Measurements from ENCODE around the gene SAMD4A.

DNA sequence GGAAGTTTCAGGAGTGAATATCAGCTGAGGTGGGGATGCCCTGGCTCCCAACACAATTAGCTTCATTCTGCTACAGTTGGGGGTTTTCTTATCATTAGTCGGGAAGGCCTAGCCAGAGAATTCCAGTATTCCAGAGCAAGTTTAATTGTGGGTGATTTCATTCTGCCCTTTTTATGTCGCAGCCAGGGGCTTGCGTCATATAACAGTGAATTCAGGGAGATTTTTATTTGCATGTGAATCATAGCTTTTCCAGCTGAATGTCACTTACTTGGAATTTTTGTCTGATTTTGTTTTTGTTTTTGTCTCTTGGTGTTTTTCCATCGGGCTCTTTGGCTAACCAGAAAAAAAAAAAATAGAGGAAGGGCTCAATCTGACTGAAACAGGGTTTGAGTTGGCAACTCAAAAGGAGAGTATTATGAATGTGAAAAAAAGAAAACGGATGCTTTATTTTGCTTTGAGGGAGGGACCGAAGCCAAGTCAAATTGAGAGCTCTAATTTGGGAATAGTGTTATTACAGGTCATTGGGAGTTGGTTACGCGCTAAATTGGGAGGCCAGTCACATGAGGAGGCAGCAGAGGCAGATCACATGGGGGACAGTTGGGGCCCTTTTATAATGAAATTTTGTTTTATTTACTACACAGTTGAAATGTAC lies 119.4 kb downstream of the SAMD4A start:
- TF ChIP-seq SP1 (IDR thresholded peaks at IDR 0.05) (no peak), SUZ12 (IDR thresholded peaks at IDR 0.05) (no peak), BHLHE40 (IDR thresholded peaks at IDR 0.05; ENCODE audit: borderline replicate concordance) (no peak), HDGF (IDR thresholded peaks at IDR 0.05; ENCODE audit: borderline replicate concordance) (no peak), CTBP1 (IDR thresholded peaks at IDR 0.05; ENCODE audit: borderline replicate concordance) (no peak), NFRKB (IDR thresholded peaks at IDR 0.05) (no peak), LEF1 (IDR thresholded peaks at IDR 0.05; ENCODE audit: borderline replicate concordance) (no peak), L3MBTL2 (conservative IDR thresholded peaks at IDR 0.05) (no peak), FOXK2 (IDR thresholded peaks at IDR 0.05) (no peak)

Measured in HEK293T (cell line).